ENCODE data around the gene ZPBP2.

ZPBP2 gene

DNA sequence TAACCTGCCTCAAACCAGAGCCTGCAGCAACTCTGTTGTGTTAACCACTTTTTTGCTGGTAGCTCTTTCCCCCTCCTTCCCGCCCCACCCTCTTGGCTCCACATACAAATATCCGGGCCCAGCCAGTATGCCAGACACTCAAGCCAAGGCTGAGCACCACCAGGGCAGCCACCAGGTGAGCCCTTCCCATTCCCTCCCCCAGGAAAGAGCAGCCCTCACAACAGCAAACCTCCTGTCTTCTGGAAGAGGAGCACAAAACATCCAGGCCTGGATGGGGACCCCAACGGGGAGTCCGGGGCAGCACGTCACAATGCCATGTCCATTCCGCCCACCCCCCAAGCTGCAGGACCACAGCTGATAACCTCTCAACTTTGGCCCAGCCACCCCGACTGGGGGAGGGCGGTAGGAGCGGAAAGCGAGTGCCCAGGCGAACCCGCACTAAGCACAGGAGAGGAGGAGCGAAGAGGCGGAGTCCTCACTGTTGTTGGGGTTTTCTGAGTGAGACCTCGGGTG is 58.6 kb downstream of the ZPBP2 start:
- Histone ChIP-seq H3K27ac (ENCODE audit: low read depth, low read length) (no peak overlapping the region), H3F3A (ENCODE audit: control insufficient read depth, insufficient read depth) (no peaks in the 10 kb centered on the region), H3K79me2 (ENCODE audit: control insufficient read depth, low read length) (peaks cover 42% of the 10 kb centered on the region), H3K4me2 (ENCODE audit: low read length) (peak overlapping the region; percentile 96), H3K4me1 (ENCODE audit: control insufficient read depth, low read length) (peaks cover 28% of the 10 kb centered on the region), H3K27me3 (ENCODE audit: control insufficient read depth, low read length) (no peaks in the 10 kb centered on the region), H3K9me3 (ENCODE audit: control insufficient read depth, insufficient read depth, low read length) (no peaks in the 10 kb centered on the region), H3K9me2 (replicated peaks; ENCODE audit: control insufficient read depth, low read length) (no peaks in the 10 kb centered on the region), H3K36me3 (ENCODE audit: control insufficient read depth, low read length) (peaks cover 19% of the 10 kb centered on the region), H4K20me1 (ENCODE audit: control insufficient read depth, insufficient read depth, low read depth, low read length) (no peaks in the 10 kb centered on the region), H3K4me3 (ENCODE audit: low read length) (peak overlapping the region; percentile 92)
- TF ChIP-seq CTCF (IDR thresholded peaks at IDR 0.05; ENCODE audit: low read depth, low read length, poor library complexity, severe bottlenecking), result no peak
- TF ChIP-seq EZH2phosphoT487 (IDR thresholded peaks at IDR 0.05; ENCODE audit: borderline replicate concordance, low read length), result no peak

Measured in DOHH2 (cell line).